ENCODE results near the gene PLSCR5. TPM values are rescaled to one million over a fixed set of nuclear protein-coding genes. Genes with fewer than 3 reads are reported as not detected.

PLSCR5 gene
- total RNA-seq, 1 experiment from 2014 or later: not detected

DNA sequence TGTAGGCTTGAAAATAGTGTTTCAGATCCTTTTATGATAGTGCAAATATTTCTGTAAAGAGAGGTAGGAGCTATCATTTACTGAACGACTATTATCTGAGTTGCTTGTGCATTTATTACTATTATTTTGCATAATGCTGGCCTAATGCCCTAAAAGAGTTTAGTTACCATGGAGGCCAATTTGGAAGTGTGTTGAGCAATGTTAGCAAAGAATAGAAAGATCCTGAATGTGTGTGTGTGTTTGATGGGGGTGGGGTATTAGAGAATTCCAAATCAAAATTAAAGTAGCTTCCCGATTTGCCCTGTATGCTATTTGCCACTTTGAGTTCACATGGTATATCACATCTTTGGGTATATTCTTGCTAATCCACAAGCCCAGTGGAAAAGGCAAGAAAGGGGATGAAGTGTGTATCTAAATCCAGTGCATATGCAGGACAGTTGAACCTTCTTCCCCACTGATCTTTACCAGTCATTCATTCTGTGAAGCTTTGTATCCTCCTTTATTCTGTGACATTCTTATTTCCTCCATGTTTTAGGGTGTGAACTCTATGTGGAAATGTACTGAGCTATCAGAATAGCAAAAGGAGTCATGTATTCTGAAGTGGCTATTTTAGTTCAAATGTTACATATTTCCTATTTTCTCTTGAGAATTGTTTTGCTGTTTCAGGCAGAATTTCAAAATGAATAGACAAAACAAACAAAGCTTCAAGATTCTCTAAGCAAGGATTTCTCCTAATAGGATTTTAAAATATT lies 45.7 kb upstream of the PLSCR5 start:
- no peaks in the 10 kb centered on the region for H3K9me3 ChIP-seq (ENCODE audit: control insufficient read depth, insufficient read depth, low read depth, low read length)
- ChIA-PET CTCF (no interaction called here), POLR2A (no interaction called here)
- BruUV-seq (replicated peaks): no TSS peak
- no peak for TF ChIP-seq SIN3A (IDR thresholded peaks at IDR 0.05; ENCODE audit: borderline replicate concordance, insufficient read depth, low read depth, low read length)
- TF ChIP-seq, protein P1, sequence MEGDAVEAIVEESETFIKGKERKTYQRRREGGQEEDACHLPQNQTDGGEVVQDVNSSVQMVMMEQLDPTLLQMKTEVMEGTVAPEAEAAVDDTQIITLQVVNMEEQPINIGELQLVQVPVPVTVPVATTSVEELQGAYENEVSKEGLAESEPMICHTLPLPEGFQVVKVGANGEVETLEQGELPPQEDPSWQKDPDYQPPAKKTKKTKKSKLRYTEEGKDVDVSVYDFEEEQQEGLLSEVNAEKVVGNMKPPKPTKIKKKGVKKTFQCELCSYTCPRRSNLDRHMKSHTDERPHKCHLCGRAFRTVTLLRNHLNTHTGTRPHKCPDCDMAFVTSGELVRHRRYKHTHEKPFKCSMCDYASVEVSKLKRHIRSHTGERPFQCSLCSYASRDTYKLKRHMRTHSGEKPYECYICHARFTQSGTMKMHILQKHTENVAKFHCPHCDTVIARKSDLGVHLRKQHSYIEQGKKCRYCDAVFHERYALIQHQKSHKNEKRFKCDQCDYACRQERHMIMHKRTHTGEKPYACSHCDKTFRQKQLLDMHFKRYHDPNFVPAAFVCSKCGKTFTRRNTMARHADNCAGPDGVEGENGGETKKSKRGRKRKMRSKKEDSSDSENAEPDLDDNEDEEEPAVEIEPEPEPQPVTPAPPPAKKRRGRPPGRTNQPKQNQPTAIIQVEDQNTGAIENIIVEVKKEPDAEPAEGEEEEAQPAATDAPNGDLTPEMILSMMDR (IDR thresholded peaks at IDR 0.05): no peak
- TF ChIP-seq, protein P2, sequence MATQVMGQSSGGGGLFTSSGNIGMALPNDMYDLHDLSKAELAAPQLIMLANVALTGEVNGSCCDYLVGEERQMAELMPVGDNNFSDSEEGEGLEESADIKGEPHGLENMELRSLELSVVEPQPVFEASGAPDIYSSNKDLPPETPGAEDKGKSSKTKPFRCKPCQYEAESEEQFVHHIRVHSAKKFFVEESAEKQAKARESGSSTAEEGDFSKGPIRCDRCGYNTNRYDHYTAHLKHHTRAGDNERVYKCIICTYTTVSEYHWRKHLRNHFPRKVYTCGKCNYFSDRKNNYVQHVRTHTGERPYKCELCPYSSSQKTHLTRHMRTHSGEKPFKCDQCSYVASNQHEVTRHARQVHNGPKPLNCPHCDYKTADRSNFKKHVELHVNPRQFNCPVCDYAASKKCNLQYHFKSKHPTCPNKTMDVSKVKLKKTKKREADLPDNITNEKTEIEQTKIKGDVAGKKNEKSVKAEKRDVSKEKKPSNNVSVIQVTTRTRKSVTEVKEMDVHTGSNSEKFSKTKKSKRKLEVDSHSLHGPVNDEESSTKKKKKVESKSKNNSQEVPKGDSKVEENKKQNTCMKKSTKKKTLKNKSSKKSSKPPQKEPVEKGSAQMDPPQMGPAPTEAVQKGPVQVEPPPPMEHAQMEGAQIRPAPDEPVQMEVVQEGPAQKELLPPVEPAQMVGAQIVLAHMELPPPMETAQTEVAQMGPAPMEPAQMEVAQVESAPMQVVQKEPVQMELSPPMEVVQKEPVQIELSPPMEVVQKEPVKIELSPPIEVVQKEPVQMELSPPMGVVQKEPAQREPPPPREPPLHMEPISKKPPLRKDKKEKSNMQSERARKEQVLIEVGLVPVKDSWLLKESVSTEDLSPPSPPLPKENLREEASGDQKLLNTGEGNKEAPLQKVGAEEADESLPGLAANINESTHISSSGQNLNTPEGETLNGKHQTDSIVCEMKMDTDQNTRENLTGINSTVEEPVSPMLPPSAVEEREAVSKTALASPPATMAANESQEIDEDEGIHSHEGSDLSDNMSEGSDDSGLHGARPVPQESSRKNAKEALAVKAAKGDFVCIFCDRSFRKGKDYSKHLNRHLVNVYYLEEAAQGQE (IDR thresholded peaks at IDR 0.05; ENCODE audit: insufficient read depth in 1 of 2, low read depth in 2 of 2, low read length in 1 of 2): no peak
- TF ChIP-seq POLR2AphosphoS5 (IDR thresholded peaks at IDR 0.05; ENCODE audit: low read depth, low read length): no peak
- TF ChIP-seq TCF7L2 (IDR thresholded peaks at IDR 0.05; ENCODE audit: low read depth, low read length): no peak
- intact Hi-C loops (cut with micrococcal nuclease; ENCODE audit: unreplicated experiment): no loop called here
- no peaks in the 10 kb centered on the region for H3K4me1 ChIP-seq (ENCODE audit: control insufficient read depth, insufficient read depth, low read length)
- H3K36me3 ChIP-seq (ENCODE audit: control insufficient read depth, insufficient read depth, low read length): no peaks in the 10 kb centered on the region
- no peaks in the 10 kb centered on the region for H3K27me3 ChIP-seq (ENCODE audit: control insufficient read depth, insufficient read depth, low read length)
- in situ Hi-C loops (cut with HindIII; ENCODE audit: low pct_unique_long_range_greater_than_20kb, low sequenced_read_pairs): no loop called here
- no peak for ATAC-seq
- no peak overlapping the region for H3K4me3 ChIP-seq (ENCODE audit: low read depth in 2 of 2, low read length in 2 of 2)
- no peak overlapping the region for H3K27ac ChIP-seq (ENCODE audit: low read length)
- DNase-seq (ENCODE audit: low read depth, low spot score): no peak

DNA sequence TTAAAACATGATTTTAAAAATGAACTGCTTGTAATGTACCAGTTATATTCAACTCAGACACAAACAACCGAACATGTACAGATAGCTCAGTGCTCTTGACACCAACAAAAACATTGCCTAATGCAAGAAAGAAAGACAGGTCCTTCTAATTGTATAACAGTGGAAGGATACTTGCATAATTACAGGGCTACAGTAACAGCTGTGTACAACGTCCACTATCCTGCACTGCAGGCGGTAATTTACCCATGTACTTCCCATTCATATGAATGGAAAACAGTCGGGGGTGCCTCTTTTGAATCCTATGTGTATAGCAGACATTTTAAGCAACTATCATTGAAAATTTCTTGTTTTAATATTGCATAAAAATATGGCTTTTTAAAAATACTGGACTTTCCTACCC lies 41.1 kb upstream of the PLSCR5 start:
- DNase-seq (ENCODE audit: low read depth, low spot score) (no peak), ATAC-seq (no peak)
- intact Hi-C loops (cut with micrococcal nuclease; ENCODE audit: unreplicated experiment) (no loop called here), in situ Hi-C loops (cut with HindIII; ENCODE audit: low pct_unique_long_range_greater_than_20kb, low sequenced_read_pairs) (no loop called here)
- ChIA-PET CTCF (interaction anchor here (0.6 kb wide), 1 partner anchor 1733 kb away, joined by 7 read pairs; no protein-coding TSS in a partner anchor), POLR2A (no interaction called here)
- Histone ChIP-seq H3K9me3 (ENCODE audit: control insufficient read depth, insufficient read depth, low read depth, low read length) (no peaks in the 10 kb centered on the region), H3K27ac (ENCODE audit: low read length) (no peak overlapping the region), H3K4me3 (ENCODE audit: low read depth in 2 of 2, low read length in 2 of 2) (no peak overlapping the region), H3K4me1 (ENCODE audit: control insufficient read depth, insufficient read depth, low read length) (no peaks in the 10 kb centered on the region), H3K36me3 (ENCODE audit: control insufficient read depth, insufficient read depth, low read length) (no peaks in the 10 kb centered on the region), H3K27me3 (ENCODE audit: control insufficient read depth, insufficient read depth, low read length) (no peaks in the 10 kb centered on the region)
- TF ChIP-seq, protein P2 (IDR thresholded peaks at IDR 0.05; ENCODE audit: insufficient read depth in 1 of 2, low read depth in 2 of 2, low read length in 1 of 2): no peak
- TF ChIP-seq POLR2AphosphoS5 (IDR thresholded peaks at IDR 0.05; ENCODE audit: low read depth, low read length) (no peak), TCF7L2 (IDR thresholded peaks at IDR 0.05; ENCODE audit: low read depth, low read length) (no peak), SIN3A (IDR thresholded peaks at IDR 0.05; ENCODE audit: borderline replicate concordance, insufficient read depth, low read depth, low read length) (no peak)
- TF ChIP-seq, protein P1 (IDR thresholded peaks at IDR 0.05): no peak
- BruUV-seq (replicated peaks): no TSS peak

Data from Panc1 (cell line).